HG03457 (cell line): ENCODE measurements around the gene SPSB4.

Experiments
- ATAC-seq: cut with Tn5 transposase; IDR thresholded peaks from one replicate; pipeline ENCODE4 v1.9.1; 2021; ENCODE audit warnings: moderate number of reproducible peaks; ENCODE audit not compliant: unreplicated experiment

Gene SPSB4

DNA sequence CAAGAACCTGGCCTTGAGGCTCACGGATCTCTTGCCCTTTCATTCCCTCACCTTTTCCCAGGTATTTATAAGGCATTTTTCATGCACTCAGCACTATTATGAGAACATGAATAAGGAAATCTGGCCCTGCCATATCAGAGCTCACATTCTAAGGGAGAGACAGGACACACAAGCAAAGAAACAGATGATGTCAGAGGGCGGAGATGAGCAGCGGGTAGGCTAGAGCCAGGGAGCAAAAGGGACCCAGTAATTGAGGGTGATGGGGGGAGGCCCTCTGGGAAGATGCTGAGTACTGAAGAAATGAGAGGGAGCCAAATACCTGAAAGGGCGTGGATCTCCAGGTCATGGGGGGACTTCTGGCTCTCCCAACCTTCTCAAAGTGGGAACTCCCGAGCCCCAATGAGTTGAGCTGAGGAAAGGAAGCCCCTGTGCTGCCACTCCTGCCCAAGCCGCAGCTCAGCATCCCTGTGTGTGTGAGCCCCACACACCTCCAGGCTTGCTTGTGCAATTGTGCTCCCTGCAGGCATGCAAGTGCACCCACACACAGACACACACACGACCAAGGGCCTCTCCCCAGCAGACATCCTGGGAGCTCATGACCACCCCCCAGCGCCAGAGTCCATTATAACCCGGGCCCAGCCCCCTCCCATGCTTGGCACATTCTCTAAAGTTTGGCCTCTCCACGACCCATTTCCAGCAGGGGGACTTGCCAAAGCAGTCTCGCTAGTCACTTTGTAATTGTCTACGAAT is 99.1 kb downstream of the SPSB4 start:
- ATAC-seq = no peak

GRCh38 chr3:141150931-141151330 is 99.8 kb downstream of the SPSB4 start:
- no peak for ATAC-seq

- no peak for ATAC-seq
These were observed 100.3 kb downstream of the SPSB4 start for GRCh38 chr3:141151439-141151838.

- no peak for ATAC-seq
These were observed 101.0 kb downstream of the SPSB4 start for GRCh38 chr3:141152130-141152529.

- ATAC-seq = no peak
These were observed 101.9 kb downstream of the SPSB4 start for GRCh38 chr3:141152801-141153678.

- ATAC-seq = no peak
These were observed 102.5 kb downstream of the SPSB4 start for GRCh38 chr3:141153679-141153966.

DNA sequence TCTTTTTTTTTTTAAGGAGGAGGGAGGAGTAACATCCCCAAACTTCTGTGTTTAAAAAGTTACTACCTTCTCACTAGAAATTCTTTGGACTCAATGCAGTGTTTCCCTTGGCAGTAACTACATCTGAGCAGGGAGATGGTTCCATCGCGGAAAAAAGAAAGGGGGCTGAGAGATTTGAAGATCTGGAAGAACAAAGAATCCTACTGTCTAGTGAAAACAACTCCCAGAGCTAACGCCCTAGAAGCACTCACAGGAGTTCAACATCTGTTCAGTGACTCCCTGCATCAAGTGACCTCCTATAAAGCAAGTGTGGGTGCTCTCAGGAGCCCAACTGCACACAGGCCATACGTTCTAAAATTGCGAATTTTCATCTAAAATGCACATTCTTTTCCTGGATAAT is 113.7 kb downstream of the SPSB4 start:
- ATAC-seq = no peak

DNA sequence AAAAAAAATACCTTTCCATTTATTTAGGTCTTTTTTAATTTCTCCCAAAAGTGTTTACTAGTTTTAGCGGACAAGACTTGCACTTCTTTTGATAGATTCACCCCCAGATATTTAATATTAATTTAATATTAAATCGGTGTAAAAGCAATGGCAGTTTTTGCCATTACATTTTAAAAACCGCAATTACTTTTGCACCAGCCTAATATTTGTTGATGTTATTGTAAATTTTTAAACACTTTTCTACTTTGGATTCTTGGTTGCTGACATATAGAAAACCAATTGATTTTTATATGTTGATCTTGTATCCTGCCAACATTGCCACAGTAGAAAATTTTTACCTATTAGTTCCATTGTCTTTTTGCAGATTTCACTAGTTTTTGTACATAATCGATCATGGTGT is 116.5 kb downstream of the SPSB4 start:
- no peak for ATAC-seq

GRCh38 chr3:141170678-141171295 is 119.6 kb downstream of the SPSB4 start:
- ATAC-seq = no peak

DNA sequence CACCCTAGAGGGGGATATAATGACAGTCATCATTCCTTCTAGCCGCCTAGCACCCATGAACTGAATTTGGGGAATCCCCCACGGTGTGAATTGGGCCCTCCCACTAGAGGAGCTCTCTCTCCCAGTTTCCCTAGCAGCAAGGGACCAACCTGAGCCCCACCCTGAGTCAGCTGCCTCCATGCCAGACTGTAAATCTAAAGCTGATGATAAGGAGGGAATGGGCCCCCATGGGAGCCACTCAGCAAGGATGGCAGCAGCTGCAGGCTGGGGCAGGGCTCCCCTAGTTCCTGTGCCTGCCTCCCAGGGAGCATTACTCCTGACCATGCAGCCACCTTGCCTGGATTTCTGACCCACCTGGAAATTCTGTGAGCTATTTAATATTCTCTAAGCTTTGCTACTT is 123.5 kb downstream of the SPSB4 start:
- no peak for ATAC-seq

DNA sequence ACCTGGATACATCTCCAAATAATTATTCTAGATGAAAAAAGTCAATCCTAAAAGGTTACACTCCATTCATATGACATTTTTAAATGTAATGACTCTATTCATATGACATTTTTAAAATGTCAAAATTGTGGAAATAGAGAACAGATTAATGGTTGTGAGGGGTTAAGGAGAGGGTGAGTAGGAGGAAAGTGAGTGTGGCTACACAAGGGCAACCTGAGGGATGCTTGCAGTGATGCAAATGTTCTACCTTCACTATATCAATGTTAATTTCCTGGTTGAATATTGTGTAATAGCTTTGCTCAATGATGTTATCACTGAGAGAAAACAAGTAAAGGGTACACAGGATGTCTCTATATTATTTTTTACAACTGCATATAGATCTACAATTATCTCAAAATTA is 125.6 kb downstream of the SPSB4 start:
- no peak for ATAC-seq

- no peak for ATAC-seq
These were observed 126.9 kb downstream of the SPSB4 start for GRCh38 chr3:141178026-141178425.

DNA sequence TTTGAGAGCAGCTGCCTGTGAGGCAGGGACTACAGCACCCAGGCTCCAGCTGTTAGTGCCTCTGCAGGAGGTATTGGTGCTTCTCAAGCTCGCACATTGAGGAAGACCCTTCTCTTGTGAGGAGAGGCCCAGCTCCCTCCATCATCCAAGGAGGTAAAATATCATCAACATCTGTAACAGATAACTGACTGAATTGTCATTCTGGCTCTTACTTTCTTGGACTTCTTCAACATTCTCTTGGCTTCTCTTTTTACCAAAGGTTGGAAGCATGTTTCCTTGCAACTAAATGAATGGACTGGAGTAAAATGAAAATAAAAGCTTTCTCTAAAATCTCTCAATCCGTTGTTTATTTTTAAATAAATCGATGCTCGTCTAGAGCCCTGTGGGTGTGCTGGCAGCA is 127.4 kb downstream of the SPSB4 start:
- ATAC-seq = no peak

GRCh38 chr3:141179983-141180382 is 128.8 kb downstream of the SPSB4 start:
- ATAC-seq = no peak

- no peak for ATAC-seq
These were observed 130.0 kb downstream of the SPSB4 start for GRCh38 chr3:141181196-141181595.

DNA sequence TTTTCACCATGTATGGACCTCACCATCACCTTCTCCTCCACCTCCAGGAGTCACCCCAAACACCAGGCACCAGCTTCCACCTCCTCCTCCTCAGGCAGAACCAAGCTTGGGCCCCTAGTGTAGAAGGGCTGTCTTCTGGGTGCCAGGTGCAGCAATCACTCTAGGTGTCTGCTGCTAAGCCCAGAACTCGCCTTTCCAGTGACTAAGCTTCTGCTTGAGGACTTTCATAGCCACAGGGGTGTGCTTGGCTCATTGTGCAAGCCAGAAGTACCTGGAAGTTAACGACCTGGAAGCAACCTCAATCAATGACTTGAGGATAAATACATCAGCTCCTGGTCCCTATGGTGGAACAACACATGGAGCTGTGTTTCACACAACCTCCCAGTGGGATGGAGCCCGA is 130.7 kb downstream of the SPSB4 start:
- no peak for ATAC-seq

DNA sequence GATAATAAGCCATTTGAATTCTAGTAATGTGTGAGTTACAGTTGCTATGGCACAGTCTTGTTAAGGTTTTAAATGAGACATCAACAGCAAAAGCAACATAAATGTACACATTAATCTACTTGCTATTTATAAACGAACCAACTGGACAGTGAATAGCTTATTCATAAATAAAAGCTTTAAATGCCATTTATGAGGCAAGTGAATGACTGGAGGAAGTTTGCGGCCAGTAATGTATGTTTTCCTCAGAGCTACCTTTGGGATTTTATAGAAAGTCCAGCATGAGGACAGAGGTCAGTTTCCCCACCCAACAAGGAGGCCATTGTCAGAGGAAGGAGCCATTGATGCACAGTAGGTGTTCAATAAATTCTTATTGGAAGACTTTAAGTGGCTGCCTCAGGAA is 132.5 kb downstream of the SPSB4 start:
- no peak for ATAC-seq

DNA sequence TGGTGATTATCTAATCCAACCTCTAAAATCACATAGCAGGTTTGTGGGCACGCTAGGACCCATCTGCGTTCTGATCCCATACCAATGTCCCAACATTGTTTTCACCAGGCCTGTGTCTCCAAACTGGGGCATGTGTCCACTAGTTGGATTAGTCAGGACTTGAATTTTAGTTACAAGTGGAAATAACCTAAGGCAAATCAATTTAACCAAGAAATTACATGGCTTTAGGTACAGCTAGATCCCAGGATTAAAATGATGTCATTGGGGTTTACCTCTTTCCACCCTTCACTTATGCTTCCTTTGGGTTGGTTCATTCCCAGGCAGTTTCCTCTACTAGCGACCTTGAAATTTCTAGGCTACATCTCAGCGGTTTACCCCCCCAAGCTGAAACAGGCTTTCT is 133.3 kb downstream of the SPSB4 start:
- no peak for ATAC-seq

GRCh38 chr3:141191097-141191749 is 140.1 kb downstream of the SPSB4 start:
- no peak for ATAC-seq

GRCh38 chr3:141192345-141192744 is 141.2 kb downstream of the SPSB4 start:
- peak; percentile 97 for ATAC-seq

DNA sequence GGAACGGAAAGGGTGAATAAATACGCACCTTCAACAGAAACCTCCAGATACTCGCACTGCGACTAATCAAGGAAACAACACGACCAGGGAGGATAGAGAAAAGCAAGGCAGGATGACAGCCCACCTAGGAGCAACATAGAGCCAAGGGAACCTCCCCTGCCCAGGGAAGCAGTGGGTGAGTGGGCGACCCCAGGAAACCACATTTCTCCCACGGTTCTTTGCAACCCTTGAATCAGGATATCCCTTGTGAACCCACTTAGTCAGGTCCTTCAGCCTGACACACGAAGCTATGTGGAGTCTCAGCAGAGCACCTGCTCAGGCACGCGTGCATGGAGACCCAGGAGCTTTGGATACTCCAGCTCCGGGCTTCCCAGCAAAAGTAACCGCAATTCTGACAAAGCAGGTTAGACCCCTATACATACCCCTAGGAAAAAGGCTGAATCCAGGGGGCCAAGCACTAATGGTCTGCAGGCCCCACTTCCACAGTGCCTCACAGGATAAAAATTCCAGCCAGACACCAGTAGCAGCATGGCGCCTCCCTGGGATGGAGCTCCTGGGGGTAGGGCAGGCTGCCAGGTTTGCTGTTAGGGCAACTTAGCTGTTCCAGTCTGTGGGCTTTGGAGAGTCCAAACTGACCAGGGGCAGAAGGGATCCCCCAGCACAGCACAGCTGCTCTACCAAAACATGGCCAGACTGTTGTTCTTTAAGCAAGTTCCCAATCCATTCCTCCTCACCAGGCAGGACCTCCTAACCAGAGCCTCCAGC is 142.1 kb downstream of the SPSB4 start:
- no peak for ATAC-seq
